ENCODE data around the gene TTYH1.

DNA sequence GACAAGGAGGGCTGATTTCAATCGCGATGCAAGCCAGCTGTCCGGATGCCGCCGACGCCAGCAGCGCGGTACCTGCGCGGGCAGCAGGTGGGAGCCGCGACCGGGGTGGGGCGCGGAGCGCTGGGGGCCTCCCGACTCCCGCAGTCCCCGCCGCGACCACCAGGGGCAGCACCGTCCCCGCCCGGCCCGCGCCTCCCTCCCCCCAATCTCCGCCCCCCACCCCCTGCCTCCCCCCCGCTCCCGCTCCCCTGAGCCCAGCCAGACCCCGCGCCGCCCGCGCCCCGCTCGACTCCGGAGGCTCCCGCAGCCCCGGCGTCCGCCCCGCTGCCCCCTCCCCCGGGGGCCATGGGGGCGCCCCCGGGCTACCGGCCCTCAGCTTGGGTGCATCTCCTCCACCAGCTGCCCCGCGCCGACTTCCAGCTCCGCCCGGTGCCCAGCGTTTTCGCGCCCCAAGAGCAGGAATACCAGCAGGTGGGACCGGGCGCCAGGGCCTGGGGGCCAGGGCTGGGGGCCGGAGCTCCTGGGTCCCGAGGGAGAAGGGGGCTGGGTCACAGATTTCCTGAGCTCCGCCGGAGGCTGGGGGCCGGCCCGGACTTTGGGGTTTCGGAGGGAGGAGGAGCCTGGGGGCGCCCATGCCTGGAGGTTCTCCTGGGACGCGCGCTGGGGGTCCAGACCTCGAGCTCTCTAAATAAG, at the start of gene TTYH1:
- TF ChIP-seq, protein P1, sequence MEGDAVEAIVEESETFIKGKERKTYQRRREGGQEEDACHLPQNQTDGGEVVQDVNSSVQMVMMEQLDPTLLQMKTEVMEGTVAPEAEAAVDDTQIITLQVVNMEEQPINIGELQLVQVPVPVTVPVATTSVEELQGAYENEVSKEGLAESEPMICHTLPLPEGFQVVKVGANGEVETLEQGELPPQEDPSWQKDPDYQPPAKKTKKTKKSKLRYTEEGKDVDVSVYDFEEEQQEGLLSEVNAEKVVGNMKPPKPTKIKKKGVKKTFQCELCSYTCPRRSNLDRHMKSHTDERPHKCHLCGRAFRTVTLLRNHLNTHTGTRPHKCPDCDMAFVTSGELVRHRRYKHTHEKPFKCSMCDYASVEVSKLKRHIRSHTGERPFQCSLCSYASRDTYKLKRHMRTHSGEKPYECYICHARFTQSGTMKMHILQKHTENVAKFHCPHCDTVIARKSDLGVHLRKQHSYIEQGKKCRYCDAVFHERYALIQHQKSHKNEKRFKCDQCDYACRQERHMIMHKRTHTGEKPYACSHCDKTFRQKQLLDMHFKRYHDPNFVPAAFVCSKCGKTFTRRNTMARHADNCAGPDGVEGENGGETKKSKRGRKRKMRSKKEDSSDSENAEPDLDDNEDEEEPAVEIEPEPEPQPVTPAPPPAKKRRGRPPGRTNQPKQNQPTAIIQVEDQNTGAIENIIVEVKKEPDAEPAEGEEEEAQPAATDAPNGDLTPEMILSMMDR (conservative IDR thresholded peaks at IDR 0.05 in 1 of 2, IDR thresholded peaks at IDR 0.05 in 1 of 2; ENCODE audit: low read depth in 1 of 2, low read length in 2 of 2): no peak
- no peak for TF ChIP-seq EZH2 (IDR thresholded peaks at IDR 0.05; ENCODE audit: low read length, missing control alignments)

Measured in fibroblast of lung (primary cell).